ENCODE measurements around the gene SPSB2. TPM values are rescaled to one million over a fixed set of nuclear protein-coding genes. Genes with fewer than 3 reads are reported as not detected.
A peak's percentile ranks its signal among the peaks of the same experiment; 100 is the strongest.

Gene SPSB2
- total and polyA plus RNA-seq, 2 donors (not counting 1 experiment from before 2014, with no cell fraction given), result 9.4 to 16.0 TPM

- CTCF ChIA-PET, result interaction anchor here (0.6 to 1.8 kb wide), 5 partner anchors 9 to 47 kb away, joined by 3 to 4 read pairs (median 3); partner anchors contain the start of gene SPSB2
- no peak overlapping the region for H2AFZ ChIP-seq (ENCODE audit: insufficient read depth, low read depth, low read length, poor library complexity, severe bottlenecking)
- peaks cover 0 to 4% of the 10 kb centered on the region in 2 experiments for H3K36me3 ChIP-seq (replicated peaks in 1 of 2; ENCODE audit: control extremely low read depth in 1 of 2, control insufficient read depth in 1 of 2, extremely low read depth in 1 of 2, insufficient read depth in 2 of 2, low read length in 1 of 2)
- WGBS (ENCODE audit: insufficient coverage), result 99% methylated on average over 8 of the region's 11 CpGs
- Mint-ChIP-seq H3K4me1 (peaks cover 28% of the 10 kb centered on the region), H3K9me3 (ENCODE audit: insufficient read depth) (no peaks in the 10 kb centered on the region), H3K4me3 (peak overlapping the region; percentile 47), H3K27ac (no peak overlapping the region), H3K27me3 (no peaks in the 10 kb centered on the region)
- ATAC-seq (ENCODE audit: low read depth) (no peak), DNase-seq (no peak)
- peaks cover 14 to 24% of the 10 kb centered on the region in 2 donors for H3K4me1 ChIP-seq (ENCODE audit: control insufficient read depth in 2 of 2, insufficient read depth in 2 of 2, low read length in 2 of 2)
- no peaks in the 10 kb centered on the region for H4K20me1 ChIP-seq (ENCODE audit: control insufficient read depth, insufficient read depth, low read length, poor library complexity, severe bottlenecking)
- TF ChIP-seq CTCF (IDR thresholded peaks at IDR 0.05) (no peak), EZH2 (IDR thresholded peaks at IDR 0.05; ENCODE audit: borderline replicate concordance, insufficient read depth, low read depth, low read length, poor library complexity, severe bottlenecking) (no peak)
- intact Hi-C loops (cut with micrococcal nuclease), result no loop called here
- peaks cover 0 to 3% (median 0%) of the 10 kb centered on the region in 3 donors for H3K9me3 ChIP-seq (ENCODE audit: control extremely low read depth in 1 of 3, control insufficient read depth in 2 of 3, insufficient read depth in 1 of 3, low read length in 2 of 3)
- no peaks in the 10 kb centered on the region for H3K79me2 ChIP-seq (ENCODE audit: control insufficient read depth, insufficient read depth, low read length)
- H3K9ac ChIP-seq (ENCODE audit: low read length), result no peak overlapping the region
- POLR2A ChIA-PET, result no interaction called here
- H3K4me3 ChIP-seq (ENCODE audit: control extremely low read depth in 1 of 5, extremely low read depth in 1 of 5, insufficient read depth in 1 of 5, low read depth in 2 of 5, low read length in 4 of 5), result no peak overlapping the region
- no peak overlapping the region for H3K27ac ChIP-seq (ENCODE audit: low read length in 2 of 2)
- H3K4me2 ChIP-seq (replicated peaks; ENCODE audit: low read depth, low read length, poor library complexity, severe bottlenecking), result no peak overlapping the region
- peaks cover 0 to 10% (median 1%) of the 10 kb centered on the region in 4 experiments for H3K27me3 ChIP-seq (replicated peaks in 1 of 4; ENCODE audit: control extremely low read depth in 1 of 4, control insufficient read depth in 3 of 4, insufficient read depth in 4 of 4, low read length in 3 of 4)
Measured at GRCh38 chr12:6916426-6917200, 43.5 kb upstream of the SPSB2 start.

GRCh38 chr12:6915789-6916285 is 42.7 kb upstream of the SPSB2 start:
- TF ChIP-seq CTCF (IDR thresholded peaks at IDR 0.05) (no peak), EZH2 (IDR thresholded peaks at IDR 0.05; ENCODE audit: borderline replicate concordance, insufficient read depth, low read depth, low read length, poor library complexity, severe bottlenecking) (no peak)
- Mint-ChIP-seq H3K27ac (peak overlapping the region; percentile 55), H3K27me3 (no peaks in the 10 kb centered on the region), H3K9me3 (ENCODE audit: insufficient read depth) (no peaks in the 10 kb centered on the region), H3K4me3 (peak overlapping the region; percentile 67), H3K4me1 (peaks cover 25% of the 10 kb centered on the region)
- Histone ChIP-seq H3K4me3 (ENCODE audit: control extremely low read depth in 1 of 5, extremely low read depth in 1 of 5, insufficient read depth in 1 of 5, low read depth in 2 of 5, low read length in 4 of 5) (no peak overlapping the region), H3K9ac (ENCODE audit: low read length) (no peak overlapping the region), H4K20me1 (ENCODE audit: control insufficient read depth, insufficient read depth, low read length, poor library complexity, severe bottlenecking) (no peaks in the 10 kb centered on the region), H3K27ac (ENCODE audit: low read length in 2 of 2) (no peak overlapping the region), H3K79me2 (ENCODE audit: control insufficient read depth, insufficient read depth, low read length) (no peaks in the 10 kb centered on the region), H2AFZ (ENCODE audit: insufficient read depth, low read depth, low read length, poor library complexity, severe bottlenecking) (no peak overlapping the region), H3K4me1 (ENCODE audit: control insufficient read depth in 2 of 2, insufficient read depth in 2 of 2, low read length in 2 of 2) (peaks cover 11 to 19% of the 10 kb centered on the region in 2 donors), H3K9me3 (ENCODE audit: control extremely low read depth in 1 of 3, control insufficient read depth in 2 of 3, insufficient read depth in 1 of 3, low read length in 2 of 3) (peaks cover 0 to 3% (median 0%) of the 10 kb centered on the region in 3 donors), H3K27me3 (replicated peaks in 1 of 4; ENCODE audit: control extremely low read depth in 1 of 4, control insufficient read depth in 3 of 4, insufficient read depth in 4 of 4, low read length in 3 of 4) (peaks cover 0 to 10% (median 1%) of the 10 kb centered on the region in 4 experiments), H3K4me2 (replicated peaks; ENCODE audit: low read depth, low read length, poor library complexity, severe bottlenecking) (peak overlapping the region; percentile 92), H3K36me3 (replicated peaks in 1 of 2; ENCODE audit: control extremely low read depth in 1 of 2, control insufficient read depth in 1 of 2, extremely low read depth in 1 of 2, insufficient read depth in 2 of 2, low read length in 1 of 2) (peaks cover 0 to 4% of the 10 kb centered on the region in 2 experiments)
- no peak for ATAC-seq (ENCODE audit: low read depth)
- ChIA-PET POLR2A (no interaction called here), CTCF (interaction anchor here (1.0 to 1.8 kb wide), 3 partner anchors 25 to 46 kb away, joined by 3 to 4 read pairs (median 4); partner anchors contain the start of gene SPSB2)
- intact Hi-C loops (cut with micrococcal nuclease), result no loop called here
- WGBS (ENCODE audit: insufficient coverage), result 96% methylated on average over 11 of the region's 14 CpGs
- DNase-seq, result no peak

Measured in B cell (primary cell).